HCT116 (cell line): ENCODE data around the gene SRGAP3. TPM values are rescaled to one million over a fixed set of nuclear protein-coding genes. Genes with fewer than 3 reads are reported as not detected.

Experiments used
- ATAC-seq: fragments of 200-7000 bp; cut with Tn5 transposase; 2 replicates; pipeline ENCODE4 v1.9.1; 2020; ENCODE audit warnings: mild to moderate bottlenecking, moderate library complexity
- BruUV-seq: library from RNA; stranded (reverse); fragments of 400-500 nt; replicated peaks from 2 replicates; lab custom pipeline; 2021; lab: Mats Ljungman, UMichigan
- CTCF ChIA-PET: fragments of 300-600 bp; sonication (Branson Sonifier 250); formaldehyde crosslinking; loops from one replicate; lab custom pipeline; 2021; ENCODE audit warnings: antibody characterized with exemption; lab: Charles Lee
- POLR2A ChIA-PET: fragments of 300-600, 350-600 bp; sonication (Branson Sonifier 250); formaldehyde crosslinking; loops from one replicate; lab custom pipeline; 2021; ENCODE audit warnings: antibody characterized with exemption; lab: Charles Lee
- RAD21 ChIA-PET, 2 experiments: fragments of 300-600 bp; sonication (Branson Sonifier 250); formaldehyde crosslinking; loops; one replicate each; lab custom pipeline; 2023; ENCODE audit warnings: low total read pairs in 2 of 2; ENCODE audit not compliant: uncharacterized antibody in 2 of 2, unreplicated experiment in 2 of 2, low non-redundant PET in 1 of 2; lab: Charles Lee
- DNase-seq: peaks from one replicate; pipeline ENCODE4 v3.0.0-alpha.2; 2010; ENCODE audit warnings: low read depth, low spot score
- H2AFZ ChIP-seq: fragments of 200-600 bp; shearing (Covaris generic), sonication (generic); 2 replicates; pipeline ENCODE4 v1.6.1; 2017; ENCODE audit warnings: low read depth, mixed run types, mixed read lengths, antibody characterized with exemption, low read length; ENCODE audit not compliant: poor library complexity, severe bottlenecking
- H3K27ac ChIP-seq: 2 replicates; pipeline ENCODE4 v1.5.1; 2012; ENCODE audit warnings: low read depth, low read length
- H3K27me3 ChIP-seq: fragments of 200-600 bp; sonication (generic); 2 replicates; pipeline ENCODE4 v1.6.1; 2016; ENCODE audit warnings: mixed run types, low read length, mixed read lengths; ENCODE audit not compliant: insufficient read depth
- H3K36me3 ChIP-seq, 2 experiments: fragments of 200-500 bp in 1 of 2; fragments of 200-600 bp in 1 of 2; sonication (Bioruptor generic) in 1 of 2; sonication (generic) in 1 of 2; 2 replicates each; pipeline versions ENCODE4 v1.5.1 to v1.6.1; 2014 to 2016; ENCODE audit warnings: low read length in 2 of 2, inconsistent platforms in 1 of 2, mixed read lengths in 1 of 2, mixed run types in 1 of 2; ENCODE audit not compliant: insufficient read depth in 2 of 2, control insufficient read depth in 1 of 2
- H3K4me1 ChIP-seq, 2 experiments: fragments of 200-600 bp in 1 of 2; sonication (generic) in 1 of 2; 2 replicates each; pipeline versions ENCODE4 v1.5.1 to v1.6.1; 2012 to 2017; ENCODE audit warnings: low read length in 2 of 2, inconsistent platforms in 1 of 2, mild to moderate bottlenecking in 1 of 2, mixed read lengths in 1 of 2, mixed run types in 1 of 2, moderate library complexity in 1 of 2; ENCODE audit not compliant: insufficient read depth in 2 of 2, control insufficient read depth in 1 of 2
- H3K4me2 ChIP-seq: fragments of 200-600 bp; sonication (generic); 2 replicates; pipeline ENCODE4 v1.6.1; 2017; ENCODE audit warnings: mixed run types, low read length, mixed read lengths
- H3K4me3 ChIP-seq, 2 experiments: fragments of 200-600 bp in 1 of 2; sonication (generic) in 1 of 2; replicated peaks in 1 of 2; 2 replicates each; pipeline ENCODE4 v1.5.1; 2011 to 2016; ENCODE audit warnings: low read length in 2 of 2, control low read depth in 1 of 2, low read depth in 1 of 2, mild to moderate bottlenecking in 1 of 2, mixed read lengths in 1 of 2, mixed run types in 1 of 2
- H3K79me2 ChIP-seq: fragments of 200-600 bp; sonication (generic); 2 replicates; pipeline ENCODE4 v1.6.1; 2017; ENCODE audit warnings: mild to moderate bottlenecking, mixed run types, low read length, moderate library complexity, mixed read lengths; ENCODE audit not compliant: insufficient read depth
- H3K9ac ChIP-seq: fragments of 200-600 bp; sonication (generic); 2 replicates; pipeline ENCODE4 v1.6.1; 2016; ENCODE audit warnings: low read length, mixed read lengths
- H3K9me2 ChIP-seq: fragments of 200-600 bp; sonication (generic), shearing (Covaris generic); 2 replicates; pipeline ENCODE4 v1.6.1; 2017; ENCODE audit warnings: mixed run types, mild to moderate bottlenecking, moderate library complexity; ENCODE audit not compliant: insufficient read depth
- H3K9me3 ChIP-seq, 2 experiments: fragments of 200-500 bp in 1 of 2; fragments of 200-600 bp in 1 of 2; sonication (Bioruptor generic) in 1 of 2; sonication (generic) in 1 of 2; 2 replicates each; pipeline ENCODE4 v1.6.1; 2014 to 2017; ENCODE audit warnings: low read length in 2 of 2, mixed read lengths in 2 of 2, inconsistent platforms in 1 of 2, low read depth in 1 of 2, mild to moderate bottlenecking in 1 of 2, mixed run types in 1 of 2, moderate library complexity in 1 of 2; ENCODE audit not compliant: control insufficient read depth in 1 of 2, insufficient read depth in 1 of 2
- H4K20me1 ChIP-seq: fragments of 200-600 bp; sonication (generic), shearing (Covaris generic); 2 replicates; pipeline ENCODE4 v1.6.1; 2017; ENCODE audit warnings: mixed run types, mild to moderate bottlenecking, moderate library complexity; ENCODE audit not compliant: insufficient read depth
- CEBPB ChIP-seq: IDR thresholded peaks from 2 replicates; pipeline ENCODE4 v1.6.1; 2012; ENCODE audit warnings: low read depth
- EGR1 ChIP-seq: IDR thresholded peaks from 2 replicates; pipeline ENCODE4 v1.6.1; 2012; ENCODE audit warnings: low read depth
- ELF1 ChIP-seq: IDR thresholded peaks from 2 replicates; pipeline ENCODE4 v1.6.1; 2012; ENCODE audit warnings: low read depth, borderline replicate concordance
- EZH2 ChIP-seq: fragments of 200-600 bp; sonication (generic); IDR thresholded peaks from 2 replicates; pipeline ENCODE4 v1.6.1; 2017; ENCODE audit warnings: antibody characterized with exemption, mixed run types
- EZH2phosphoT487 ChIP-seq: fragments of 200-600 bp; IDR thresholded peaks from 2 replicates; pipeline ENCODE4 v1.6.1; 2018; ENCODE audit warnings: antibody characterized with exemption, borderline replicate concordance
- FOSL1 ChIP-seq: IDR thresholded peaks from 2 replicates; pipeline ENCODE4 v1.6.1; 2012; ENCODE audit warnings: low read depth
- JUND ChIP-seq: IDR thresholded peaks from 2 replicates; pipeline ENCODE4 v1.6.1; 2012
- POLR2A ChIP-seq: IDR thresholded peaks from 2 replicates; pipeline ENCODE4 v1.7.0; 2011; ENCODE audit warnings: borderline replicate concordance; ENCODE audit not compliant: insufficient read depth, insufficient read length; ENCODE audit errors: extremely low read depth
- POLR2AphosphoS5 ChIP-seq: IDR thresholded peaks from 2 replicates; pipeline ENCODE4 v1.6.1; 2011; ENCODE audit warnings: mild to moderate bottlenecking, low read depth, low read length, moderate library complexity
- RAD21 ChIP-seq: IDR thresholded peaks from 2 replicates; pipeline ENCODE4 v1.6.1; 2012; ENCODE audit warnings: low read depth, mild to moderate bottlenecking
- REST ChIP-seq: IDR thresholded peaks from 2 replicates; pipeline ENCODE4 v1.6.1; 2012; ENCODE audit warnings: low read depth
- SIN3A ChIP-seq: IDR thresholded peaks from 2 replicates; pipeline ENCODE4 v1.6.1; 2012; ENCODE audit warnings: low read depth
- SP1 ChIP-seq: IDR thresholded peaks from 2 replicates; pipeline ENCODE4 v1.6.1; 2012; ENCODE audit warnings: low read depth
- TCF7L2 ChIP-seq: IDR thresholded peaks from 2 replicates; pipeline ENCODE4 v1.7.0; 2011; ENCODE audit warnings: borderline replicate concordance, inconsistent platforms; ENCODE audit not compliant: insufficient read depth, insufficient read length; ENCODE audit errors: extremely low read depth
- YY1 ChIP-seq: IDR thresholded peaks from 2 replicates; pipeline ENCODE4 v1.6.1; 2011; ENCODE audit warnings: low read length, low read depth, moderate library complexity, mild to moderate bottlenecking; ENCODE audit not compliant: insufficient replicate concordance; ENCODE audit errors: extremely low read depth
- ZFX ChIP-seq: fragments of 450-650 bp; IDR thresholded peaks from 2 replicates; pipeline ENCODE4 v1.6.1; 2017
- intact Hi-C: fragments of 100-400 bp; cut with micrococcal nuclease; formaldehyde crosslinking; loops from 2 replicates; pipeline ENCODE4 v1.10.0; 2022
- total RNA-seq: library from RNA; stranded (reverse); gene quantifications from one replicate; pipeline ENCODE4 v1.2.1, GENCODE V29; 2021; ENCODE audit not compliant: unreplicated experiment
- TF ChIP-seq, protein P1 (sequence below): IDR thresholded peaks from 2 replicates; pipeline ENCODE4 v1.6.1; 2012
- TF ChIP-seq, protein P2 (sequence below): IDR thresholded peaks from 2 replicates; pipeline ENCODE4 v1.6.1; 2011; ENCODE audit warnings: mild to moderate bottlenecking, low read length, moderate library complexity; ENCODE audit not compliant: insufficient replicate concordance; ENCODE audit errors: extremely low read depth
- TF ChIP-seq, protein P3 (sequence below): IDR thresholded peaks from 2 replicates; pipeline ENCODE4 v1.6.1; 2012

Gene SRGAP3
- total RNA-seq, 1 experiment from 2014 or later: 8.3 TPM

DNA sequence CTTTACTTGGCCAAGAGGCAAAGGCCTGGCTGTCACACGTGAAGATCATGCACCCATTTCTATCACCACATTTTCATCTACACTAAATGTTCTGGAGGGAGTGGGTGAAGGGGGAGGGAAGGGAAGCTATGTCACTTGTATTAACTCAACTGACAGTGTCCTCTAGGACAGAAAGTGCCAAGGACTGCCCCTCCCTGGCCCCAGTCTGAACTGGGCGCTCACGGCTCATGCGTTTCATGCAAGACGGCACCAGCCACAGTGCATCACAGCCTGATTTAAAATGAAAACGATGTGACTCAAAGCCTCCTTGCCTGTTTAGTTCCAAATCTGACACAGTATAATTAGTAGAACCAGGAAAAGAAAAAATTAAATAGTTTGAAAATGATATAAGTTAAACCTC lies 265.4 kb downstream of the SRGAP3 start:
- peaks cover 0 to under 1% of the 10 kb centered on the region in 2 experiments; a peak in 1 of 4 replicates for H3K9me3 ChIP-seq
- H2AFZ ChIP-seq: no peak overlapping the region
- H3K4me1 ChIP-seq: no peaks in the 10 kb centered on the region
- ChIA-PET RAD21 (no interaction called here), CTCF (no interaction called here), POLR2A (no interaction called here)
- H3K4me2 ChIP-seq: no peak overlapping the region
- DNase-seq: no peak
- no peak for ATAC-seq
- H3K9ac ChIP-seq: no peak overlapping the region
- H3K36me3 ChIP-seq: no peaks in the 10 kb centered on the region
- H3K27me3 ChIP-seq: peaks cover 5% of the 10 kb centered on the region; the same call in 1 of the 2 replicates
- no peak overlapping the region for H3K27ac ChIP-seq
- no peaks in the 10 kb centered on the region for H4K20me1 ChIP-seq
- TF ChIP-seq EGR1 (no peak), FOSL1 (no peak), SP1 (no peak), SIN3A (no peak), REST (no peak), TCF7L2 (no peak), RAD21 (no peak), EZH2 (no peak), EZH2phosphoT487 (no peak), POLR2AphosphoS5 (no peak), CEBPB (no peak), ELF1 (no peak), YY1 (no peak), POLR2A (no peak), ZFX (no peak), JUND (no peak)
- TF ChIP-seq, protein P1, sequence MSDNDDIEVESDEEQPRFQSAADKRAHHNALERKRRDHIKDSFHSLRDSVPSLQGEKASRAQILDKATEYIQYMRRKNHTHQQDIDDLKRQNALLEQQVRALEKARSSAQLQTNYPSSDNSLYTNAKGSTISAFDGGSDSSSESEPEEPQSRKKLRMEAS: no peak
- TF ChIP-seq, protein P2, sequence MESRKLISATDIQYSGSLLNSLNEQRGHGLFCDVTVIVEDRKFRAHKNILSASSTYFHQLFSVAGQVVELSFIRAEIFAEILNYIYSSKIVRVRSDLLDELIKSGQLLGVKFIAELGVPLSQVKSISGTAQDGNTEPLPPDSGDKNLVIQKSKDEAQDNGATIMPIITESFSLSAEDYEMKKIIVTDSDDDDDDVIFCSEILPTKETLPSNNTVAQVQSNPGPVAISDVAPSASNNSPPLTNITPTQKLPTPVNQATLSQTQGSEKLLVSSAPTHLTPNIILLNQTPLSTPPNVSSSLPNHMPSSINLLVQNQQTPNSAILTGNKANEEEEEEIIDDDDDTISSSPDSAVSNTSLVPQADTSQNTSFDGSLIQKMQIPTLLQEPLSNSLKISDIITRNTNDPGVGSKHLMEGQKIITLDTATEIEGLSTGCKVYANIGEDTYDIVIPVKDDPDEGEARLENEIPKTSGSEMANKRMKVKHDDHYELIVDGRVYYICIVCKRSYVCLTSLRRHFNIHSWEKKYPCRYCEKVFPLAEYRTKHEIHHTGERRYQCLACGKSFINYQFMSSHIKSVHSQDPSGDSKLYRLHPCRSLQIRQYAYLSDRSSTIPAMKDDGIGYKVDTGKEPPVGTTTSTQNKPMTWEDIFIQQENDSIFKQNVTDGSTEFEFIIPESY: no peak
- TF ChIP-seq, protein P3, sequence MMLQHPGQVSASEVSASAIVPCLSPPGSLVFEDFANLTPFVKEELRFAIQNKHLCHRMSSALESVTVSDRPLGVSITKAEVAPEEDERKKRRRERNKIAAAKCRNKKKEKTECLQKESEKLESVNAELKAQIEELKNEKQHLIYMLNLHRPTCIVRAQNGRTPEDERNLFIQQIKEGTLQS: no peak
- BruUV-seq: no TSS peak
- H3K4me3 ChIP-seq: no peak overlapping the region
- no peaks in the 10 kb centered on the region for H3K9me2 ChIP-seq
- intact Hi-C loops: no loop called here
- no peaks in the 10 kb centered on the region for H3K79me2 ChIP-seq
